Measurements from ENCODE around the gene HOXC10. TPM values are rescaled to one million over a fixed set of nuclear protein-coding genes. Genes with fewer than 3 reads are reported as not detected.
A peak's percentile ranks its signal among the peaks of the same experiment; 100 is the strongest.

Gene HOXC10
- total and polyA plus RNA-seq, 4 experiments from 2014 or later: not detected

- Mint-ChIP-seq H3K9me3 (peaks cover 0 to 21% (median 7%) of the 10 kb centered on the region in 8 donors), H3K4me1 (peaks cover 11 to 29% (median 18%) of the 10 kb centered on the region in 4 donors), H3K4me3 (peak overlapping the region in 7 of 8 donors; percentile 55 to 82 (median 61)), H3K36me3 (peaks cover 0 to 3% of the 10 kb centered on the region in 2 donors), H3K27me3 (peaks cover 58 to 64% of the 10 kb centered on the region in 2 donors), H3K27ac (peak overlapping the region in 4 of 7 donors; percentile 15 to 81 (median 41))
- ChIA-PET POLR2A (ENCODE audit: partially characterized antibody) (no interaction called here), CTCF (ENCODE audit: partially characterized antibody) (interaction anchor here (0.7 to 3.0 kb wide), 15 partner anchors 10 to 183 kb away, joined by 3 to 49 read pairs (median 6); partner anchors contain the start of genes HOXC4, HOXC8 and SMUG1)
- Histone ChIP-seq H3K9me3 (ENCODE audit: control insufficient read depth in 1 of 2, low read length in 2 of 2) (no peaks in the 10 kb centered on the region), H3K27me3 (ENCODE audit: insufficient read depth, low read length) (peaks cover 70% of the 10 kb centered on the region), H3K4me3 (ENCODE audit: low read length in 2 of 2) (no peak overlapping the region), H3K36me3 (ENCODE audit: insufficient read depth, low read length) (no peaks in the 10 kb centered on the region), H3K4me1 (ENCODE audit: insufficient read depth, low read length) (peaks cover 13% of the 10 kb centered on the region), H3K27ac (ENCODE audit: low read depth, low read length) (no peak overlapping the region)
- intact Hi-C loops (cut with micrococcal nuclease): no loop called here
- DNase-seq: no peak
These were observed 48.4 kb downstream of the HOXC10 start for GRCh38 chr12:54033106-54033979.

GRCh38 chr12:54033980-54034784 lies 49.2 kb downstream of the HOXC10 start:
- Histone ChIP-seq H3K4me3 (ENCODE audit: low read length in 2 of 2) (no peak overlapping the region), H3K4me1 (ENCODE audit: insufficient read depth, low read length) (peaks cover 13% of the 10 kb centered on the region), H3K9me3 (ENCODE audit: control insufficient read depth in 1 of 2, low read length in 2 of 2) (no peaks in the 10 kb centered on the region), H3K27me3 (ENCODE audit: insufficient read depth, low read length) (peaks cover 64% of the 10 kb centered on the region), H3K27ac (ENCODE audit: low read depth, low read length) (no peak overlapping the region), H3K36me3 (ENCODE audit: insufficient read depth, low read length) (no peaks in the 10 kb centered on the region)
- Mint-ChIP-seq H3K4me1 (peaks cover 8 to 24% (median 14%) of the 10 kb centered on the region in 4 donors), H3K27me3 (peaks cover 60 to 67% of the 10 kb centered on the region in 2 donors), H3K36me3 (peaks cover 0 to 3% of the 10 kb centered on the region in 2 donors), H3K27ac (peak overlapping the region in 2 of 7 donors; percentile 72 to 81), H3K4me3 (peak overlapping the region in 7 of 8 donors; percentile 42 to 76 (median 64)), H3K9me3 (peaks cover 0 to 21% (median 7%) of the 10 kb centered on the region in 8 donors)
- ChIA-PET POLR2A (ENCODE audit: partially characterized antibody) (no interaction called here), CTCF (ENCODE audit: partially characterized antibody) (interaction anchor here (1.8 kb wide), 1 partner anchor 158 kb away, joined by 6 read pairs; no protein-coding TSS in a partner anchor)
- DNase-seq: no peak
- intact Hi-C loops (cut with micrococcal nuclease): no loop called here

GRCh38 chr12:54034785-54035310 lies 49.9 kb downstream of the HOXC10 start:
- intact Hi-C loops (cut with micrococcal nuclease): no loop called here
- POLR2A ChIA-PET (ENCODE audit: partially characterized antibody): no interaction called here

GRCh38 chr12:54035568-54036264 lies 50.8 kb downstream of the HOXC10 start:
- H3K27ac ChIP-seq (ENCODE audit: low read depth, low read length): no peak overlapping the region
- Mint-ChIP-seq H3K4me3 (peak overlapping the region in 2 of 8 donors; percentile 21 to 22), H3K9me3 (peaks cover 0 to 16% (median 7%) of the 10 kb centered on the region in 8 donors), H3K27me3 (peaks cover 62 to 69% of the 10 kb centered on the region in 2 donors), H3K4me1 (peaks cover 3 to 20% (median 10%) of the 10 kb centered on the region in 4 donors), H3K36me3 (peaks cover 0 to 3% of the 10 kb centered on the region in 2 donors), H3K27ac (peak overlapping the region in 1 of 7 donors; percentile 72)
- POLR2A ChIA-PET (ENCODE audit: partially characterized antibody): no interaction called here
- no peaks in the 10 kb centered on the region for H3K9me3 ChIP-seq (ENCODE audit: control insufficient read depth in 1 of 2, low read length in 2 of 2)
- no peak overlapping the region for H3K4me3 ChIP-seq (ENCODE audit: low read length in 2 of 2)
- H3K4me1 ChIP-seq (ENCODE audit: insufficient read depth, low read length): peaks cover 13% of the 10 kb centered on the region
- DNase-seq: no peak
- no peaks in the 10 kb centered on the region for H3K36me3 ChIP-seq (ENCODE audit: insufficient read depth, low read length)
- H3K27me3 ChIP-seq (ENCODE audit: insufficient read depth, low read length): peaks cover 57% of the 10 kb centered on the region
- CTCF ChIA-PET (ENCODE audit: partially characterized antibody): interaction anchor here (1.8 kb wide), 1 partner anchor 156 kb away, joined by 6 read pairs; no protein-coding TSS in a partner anchor
- intact Hi-C loops (cut with micrococcal nuclease): no loop called here

More at GRCh38 chr12:54034785-54035310, 49.9 kb downstream of the HOXC10 start:
- Mint-ChIP-seq H3K4me3 (peak overlapping the region in 4 of 8 donors; percentile 12 to 72 (median 44)), H3K9me3 (peaks cover 0 to 19% (median 7%) of the 10 kb centered on the region in 8 donors), H3K27me3 (peaks cover 61 to 68% of the 10 kb centered on the region in 2 donors), H3K4me1 (peaks cover 4 to 20% (median 11%) of the 10 kb centered on the region in 4 donors), H3K36me3 (peaks cover 0 to 3% of the 10 kb centered on the region in 2 donors), H3K27ac (peak overlapping the region in 2 of 7 donors; percentile 72 to 74)
- H3K4me1 ChIP-seq (ENCODE audit: insufficient read depth, low read length): peaks cover 13% of the 10 kb centered on the region
- H3K27ac ChIP-seq (ENCODE audit: low read depth, low read length): no peak overlapping the region
- no peaks in the 10 kb centered on the region for H3K9me3 ChIP-seq (ENCODE audit: control insufficient read depth in 1 of 2, low read length in 2 of 2)
- no peak for DNase-seq
- no peak overlapping the region for H3K4me3 ChIP-seq (ENCODE audit: low read length in 2 of 2)
- peaks cover 60% of the 10 kb centered on the region for H3K27me3 ChIP-seq (ENCODE audit: insufficient read depth, low read length)
- no peaks in the 10 kb centered on the region for H3K36me3 ChIP-seq (ENCODE audit: insufficient read depth, low read length)
- CTCF ChIA-PET (ENCODE audit: partially characterized antibody): interaction anchor here (1.8 kb wide), 1 partner anchor 157 kb away, joined by 6 read pairs; no protein-coding TSS in a partner anchor

- Histone ChIP-seq H3K27me3 (ENCODE audit: insufficient read depth, low read length) (peaks cover 48% of the 10 kb centered on the region), H3K4me3 (ENCODE audit: low read length in 2 of 2) (no peak overlapping the region), H3K27ac (ENCODE audit: low read depth, low read length) (no peak overlapping the region), H3K4me1 (ENCODE audit: insufficient read depth, low read length) (peaks cover 13% of the 10 kb centered on the region), H3K9me3 (ENCODE audit: control insufficient read depth in 1 of 2, low read length in 2 of 2) (no peaks in the 10 kb centered on the region), H3K36me3 (ENCODE audit: insufficient read depth, low read length) (no peaks in the 10 kb centered on the region)
- Mint-ChIP-seq H3K36me3 (peaks cover 0 to 3% of the 10 kb centered on the region in 2 donors), H3K4me1 (peaks cover 3 to 17% (median 10%) of the 10 kb centered on the region in 4 donors), H3K27me3 (peaks cover 61 to 69% of the 10 kb centered on the region in 2 donors), H3K4me3 (no peak overlapping the region), H3K27ac (no peak overlapping the region), H3K9me3 (peaks cover 0 to 16% (median 7%) of the 10 kb centered on the region in 8 donors)
- POLR2A ChIA-PET (ENCODE audit: partially characterized antibody): no interaction called here
- CTCF ChIA-PET (ENCODE audit: partially characterized antibody): no interaction called here
- intact Hi-C loops (cut with micrococcal nuclease): no loop called here
- no peak for DNase-seq
These were observed 51.8 kb downstream of the HOXC10 start for GRCh38 chr12:54036620-54037359.

All from CD4-positive, alpha-beta memory T cell (primary cell).